SU-DHL-6 (cell line): ENCODE results near the gene ATP6V0B.

Experiments used
- H2AFZ ChIP-seq: fragments of 200-600 bp; sonication (generic); 2 replicates; pipeline ENCODE4 v1.6.1; 2014; ENCODE audit warnings: low read depth, mild to moderate bottlenecking, moderate library complexity, mixed read lengths, antibody characterized with exemption, low read length; ENCODE audit not compliant: severe bottlenecking
- H3F3A ChIP-seq: fragments of 200-600 bp; shearing (Covaris generic); 2 replicates; pipeline ENCODE4 v1.6.0; 2016; ENCODE audit warnings: antibody characterized with exemption, mild to moderate bottlenecking; ENCODE audit not compliant: insufficient read depth
- H3K27ac ChIP-seq: fragments of 200-600 bp; sonication (generic); 2 replicates; pipeline ENCODE4 v1.5.1; 2016; ENCODE audit warnings: low read depth, mild to moderate bottlenecking, low read length, moderate library complexity, mixed read lengths
- H3K27me3 ChIP-seq: fragments of 200-600 bp; sonication (generic), shearing (Covaris generic); 2 replicates; pipeline ENCODE4 v1.6.0; 2014; ENCODE audit warnings: mild to moderate bottlenecking, low read length
- H3K36me3 ChIP-seq: fragments of 200-600 bp; sonication (generic); 2 replicates; pipeline ENCODE4 v1.6.1; 2014; ENCODE audit warnings: mild to moderate bottlenecking, low read length, mixed read lengths
- H3K4me2 ChIP-seq: fragments of 300-600, 200-600 bp; shearing (Covaris generic), sonication (generic); 2 replicates; pipeline ENCODE4 v1.6.0; 2014; ENCODE audit warnings: low read length, low read depth, mild to moderate bottlenecking; ENCODE audit not compliant: poor library complexity, severe bottlenecking
- H3K4me3 ChIP-seq: fragments of 200-600 bp; sonication (generic); 2 replicates; pipeline ENCODE4 v1.5.1; 2014; ENCODE audit warnings: antibody characterized with exemption, low read length, mild to moderate bottlenecking, mixed read lengths; ENCODE audit not compliant: insufficient read depth, poor library complexity, severe bottlenecking
- H3K79me2 ChIP-seq: fragments of 200-600 bp; sonication (generic); 2 replicates; pipeline ENCODE4 v1.6.1; 2014; ENCODE audit warnings: mild to moderate bottlenecking, low read length, moderate library complexity; ENCODE audit not compliant: insufficient read depth
- H3K9ac ChIP-seq: fragments of 200-600 bp; sonication (generic); 2 replicates; pipeline ENCODE4 v1.7.0; 2014; ENCODE audit warnings: mild to moderate bottlenecking, low read length
- H3K9me2 ChIP-seq: fragments of 200-600 bp; sonication (generic); replicated peaks from 2 replicates; pipeline ENCODE4 v1.6.1; 2014; ENCODE audit warnings: low read length; ENCODE audit not compliant: insufficient read depth
- H3K9me3 ChIP-seq: fragments of 200-600 bp; sonication (generic); 2 replicates; pipeline ENCODE4 v1.6.1; 2014; ENCODE audit warnings: low read length, mixed read lengths; ENCODE audit not compliant: insufficient read depth
- H4K20me1 ChIP-seq: fragments of 200-600 bp; sonication (generic); 2 replicates; pipeline ENCODE4 v1.6.1; 2014; ENCODE audit warnings: low read depth, mild to moderate bottlenecking, antibody characterized with exemption, low read length, moderate library complexity, mixed read lengths
- EZH2phosphoT487 ChIP-seq: fragments of 200-600 bp; sonication (generic), shearing (Covaris generic); conservative IDR thresholded peaks from 2 replicates; pipeline ENCODE4 v1.6.1; 2018; ENCODE audit warnings: mild to moderate bottlenecking, antibody characterized with exemption, low read length, moderate library complexity, mixed read lengths
- TF ChIP-seq, protein P1 (sequence below): fragments of 200-600 bp; sonication (generic); IDR thresholded peaks from one replicate; pipeline ENCODE4 v1.5.1; 2017; ENCODE audit warnings: antibody characterized with exemption, mild to moderate bottlenecking, low read length, moderate library complexity; ENCODE audit not compliant: insufficient read depth, poor library complexity, severe bottlenecking

Gene ATP6V0B

DNA sequence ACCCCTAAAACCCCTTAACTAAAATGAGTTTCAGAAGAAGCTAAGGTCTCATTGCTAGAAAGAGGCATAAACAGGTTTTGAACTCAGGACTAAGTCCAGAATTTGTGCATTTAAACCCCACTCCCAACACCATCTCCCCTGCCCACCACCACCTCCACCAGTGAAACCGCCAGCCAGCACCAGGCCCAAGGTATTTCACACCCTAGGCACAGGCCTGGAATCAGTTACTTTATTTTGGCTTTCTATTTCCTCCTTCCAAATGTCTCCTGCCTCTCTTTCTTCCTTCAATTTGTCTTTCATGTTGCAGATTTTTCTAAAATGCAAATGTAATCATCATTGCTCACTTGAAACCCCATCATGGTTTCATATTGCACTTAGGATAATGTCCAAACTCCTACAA lies 29.9 kb upstream of the ATP6V0B start:
- H4K20me1 ChIP-seq = no peaks in the 10 kb centered on the region
- no peaks in the 10 kb centered on the region for H3K36me3 ChIP-seq
- H3K9ac ChIP-seq = peak overlapping the region; percentile 18; the same call in 1 of the 2 replicates
- H3K9me3 ChIP-seq = no peaks in the 10 kb centered on the region
- H3K4me2 ChIP-seq = peak overlapping the region; percentile 67
- peak overlapping the region; percentile 25 for H3K4me3 ChIP-seq
- no peaks in the 10 kb centered on the region for H3K27me3 ChIP-seq
- H3K9me2 ChIP-seq = no peaks in the 10 kb centered on the region
- H2AFZ ChIP-seq = no peak overlapping the region
- H3F3A ChIP-seq = no peaks in the 10 kb centered on the region
- peak overlapping the region; percentile 20; the same call in 1 of the 2 replicates for H3K27ac ChIP-seq
- H3K79me2 ChIP-seq = peaks cover 30% of the 10 kb centered on the region; the same call in 1 of the 2 replicates
- TF ChIP-seq EZH2phosphoT487 = no peak
- TF ChIP-seq, protein P1, sequence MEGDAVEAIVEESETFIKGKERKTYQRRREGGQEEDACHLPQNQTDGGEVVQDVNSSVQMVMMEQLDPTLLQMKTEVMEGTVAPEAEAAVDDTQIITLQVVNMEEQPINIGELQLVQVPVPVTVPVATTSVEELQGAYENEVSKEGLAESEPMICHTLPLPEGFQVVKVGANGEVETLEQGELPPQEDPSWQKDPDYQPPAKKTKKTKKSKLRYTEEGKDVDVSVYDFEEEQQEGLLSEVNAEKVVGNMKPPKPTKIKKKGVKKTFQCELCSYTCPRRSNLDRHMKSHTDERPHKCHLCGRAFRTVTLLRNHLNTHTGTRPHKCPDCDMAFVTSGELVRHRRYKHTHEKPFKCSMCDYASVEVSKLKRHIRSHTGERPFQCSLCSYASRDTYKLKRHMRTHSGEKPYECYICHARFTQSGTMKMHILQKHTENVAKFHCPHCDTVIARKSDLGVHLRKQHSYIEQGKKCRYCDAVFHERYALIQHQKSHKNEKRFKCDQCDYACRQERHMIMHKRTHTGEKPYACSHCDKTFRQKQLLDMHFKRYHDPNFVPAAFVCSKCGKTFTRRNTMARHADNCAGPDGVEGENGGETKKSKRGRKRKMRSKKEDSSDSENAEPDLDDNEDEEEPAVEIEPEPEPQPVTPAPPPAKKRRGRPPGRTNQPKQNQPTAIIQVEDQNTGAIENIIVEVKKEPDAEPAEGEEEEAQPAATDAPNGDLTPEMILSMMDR = no peak

DNA sequence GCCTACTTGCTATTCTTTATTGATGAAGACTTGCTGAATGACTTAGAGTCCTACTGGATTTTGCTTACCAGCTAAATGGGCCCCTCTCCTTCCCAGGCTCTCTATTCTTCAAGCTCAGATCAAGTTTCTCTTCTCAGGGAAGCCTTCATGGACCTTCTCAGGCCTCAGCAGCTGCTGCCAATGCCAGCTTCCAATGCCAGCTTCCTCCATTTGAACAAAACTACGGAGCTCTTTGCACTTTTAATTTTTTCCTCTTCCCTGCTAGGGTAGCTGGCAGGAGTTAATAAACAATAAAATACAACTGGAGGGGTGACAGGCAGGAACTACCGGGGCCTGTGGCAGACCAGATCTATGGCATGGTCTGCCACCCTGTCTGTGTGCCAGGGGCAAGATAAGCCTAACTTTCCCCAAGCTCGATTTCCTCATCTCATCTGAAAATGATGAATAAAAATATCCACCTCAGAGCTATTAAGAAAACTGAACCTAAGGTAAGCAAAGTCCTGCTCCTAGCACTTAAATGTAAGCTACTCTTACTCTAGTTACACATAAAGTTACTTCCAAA lies 29.0 kb upstream of the ATP6V0B start:
- Histone ChIP-seq H3F3A (no peaks in the 10 kb centered on the region), H3K9ac (peak overlapping the region; percentile 88), H3K4me3 (peak overlapping the region; percentile 93), H2AFZ (peak overlapping the region; percentile 92), H3K9me2 (no peaks in the 10 kb centered on the region), H3K79me2 (peaks cover 30% of the 10 kb centered on the region; the same call in 1 of the 2 replicates), H3K4me2 (peak overlapping the region; percentile 67), H3K36me3 (no peaks in the 10 kb centered on the region), H3K9me3 (no peaks in the 10 kb centered on the region), H3K27ac (peak overlapping the region; percentile 54), H3K27me3 (no peaks in the 10 kb centered on the region), H4K20me1 (no peaks in the 10 kb centered on the region)
- TF ChIP-seq EZH2phosphoT487 = no peak
- TF ChIP-seq, protein P1 = no peak

DNA sequence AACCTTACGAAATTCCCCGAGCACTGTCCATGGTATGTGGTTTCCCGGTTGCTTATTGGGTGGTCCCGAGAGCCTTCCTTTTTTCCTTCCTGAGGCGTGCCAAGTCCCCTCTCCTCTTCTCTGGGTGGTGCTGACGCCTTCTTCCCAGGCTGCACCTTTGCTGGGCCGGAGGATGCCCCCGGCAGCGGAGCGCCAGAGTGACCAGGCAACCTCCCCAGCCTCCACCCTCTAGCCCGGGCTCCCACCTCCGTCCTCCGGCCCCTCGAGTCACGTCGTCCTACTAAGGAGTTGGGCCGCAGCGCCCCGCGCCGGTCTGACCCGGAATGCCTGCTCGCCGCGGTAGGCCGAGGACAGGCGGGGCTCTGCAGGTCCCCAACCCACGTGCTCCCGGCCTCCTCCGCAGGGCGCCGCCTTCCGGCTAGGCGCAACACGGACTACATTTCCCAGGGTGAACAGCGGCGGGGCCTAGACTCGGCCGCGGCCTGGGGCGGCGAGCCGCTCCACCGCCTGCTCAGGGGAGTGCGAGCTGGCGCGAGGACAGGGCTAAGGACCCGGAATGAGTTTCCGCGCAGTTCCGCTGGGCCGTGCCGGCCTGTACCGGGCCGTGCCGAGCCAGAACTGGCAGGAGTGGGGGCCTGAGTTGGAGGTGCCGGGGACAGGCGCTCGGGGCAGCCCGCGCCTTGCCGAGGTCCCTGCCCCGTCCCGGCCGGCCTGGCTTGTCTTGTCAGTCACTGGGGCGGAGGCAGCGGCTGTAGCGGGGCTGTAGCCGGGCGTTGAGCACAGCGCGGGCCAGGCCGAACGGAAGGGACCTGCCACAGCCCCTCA lies 28.3 kb upstream of the ATP6V0B start, which contains the start of gene IPO13:
IPO13 (plus strand) TSS at position 715 of the 825 bp plus-strand sequence. CDS start 651 bp downstream, outside the sequence.
- no peaks in the 10 kb centered on the region for H3K36me3 ChIP-seq
- H3K79me2 ChIP-seq = peaks cover 30% of the 10 kb centered on the region; the same call in 1 of the 2 replicates
- H3K9ac ChIP-seq = peak within 1 kb of the TSS; percentile 88
- H3F3A ChIP-seq = no peaks in the 10 kb centered on the region
- peak within 1 kb of the TSS; percentile 93 for H3K4me3 ChIP-seq
- H3K9me2 ChIP-seq = no peaks in the 10 kb centered on the region
- TF ChIP-seq EZH2phosphoT487 = no peak
- TF ChIP-seq, protein P1 = peak; percentile 76
- H3K9me3 ChIP-seq = no peaks in the 10 kb centered on the region
- no peaks in the 10 kb centered on the region for H3K27me3 ChIP-seq
- H3K4me2 ChIP-seq = peak within 1 kb of the TSS; percentile 67
- peak within 1 kb of the TSS; percentile 92 for H2AFZ ChIP-seq
- H3K27ac ChIP-seq = peak within 1 kb of the TSS; percentile 80
- H4K20me1 ChIP-seq = no peaks in the 10 kb centered on the region
